Endothelial cell of umbilical vein (primary cell): Measurements from ENCODE around the gene SDF4. TPM values are rescaled to one million over a fixed set of nuclear protein-coding genes. Genes with fewer than 3 reads are reported as not detected.

Experiments used
- BruUV-seq: library from RNA; stranded (reverse); fragments of 400-500 nt; replicated peaks from 2 replicates; lab custom pipeline; 2021; lab: Mats Ljungman, UMichigan
- CTCF ChIA-PET: fragments of 300-600, 350-600 bp; sonication (Branson Sonifier 250); formaldehyde crosslinking; loops from one replicate; lab custom pipeline; 2021; ENCODE audit warnings: antibody characterized with exemption, inconsistent platforms; lab: Charles Lee
- POLR2A ChIA-PET: fragments of 300-600, 350-600 bp; sonication (Branson Sonifier 250); formaldehyde crosslinking; loops from one replicate; lab custom pipeline; 2021; ENCODE audit warnings: antibody characterized with exemption, inconsistent platforms; lab: Charles Lee
- DNase-seq: peaks from one replicate; pipeline ENCODE4 v3.0.0-alpha.2; 2011; ENCODE audit warnings: low read depth, low spot score
- FAIRE-seq: peaks from 2 replicates; lab custom pipeline; 2011; peaks lifted over from hg19 to GRCh38; lab: Jason Lieb, UNC
- H2AFZ ChIP-seq: 2 replicates; pipeline ENCODE4 v1.6.0; 2012; ENCODE audit warnings: low read depth, low read length, control low read depth, inconsistent platforms
- H3K27ac ChIP-seq: 2 replicates; pipeline ENCODE4 v1.5.1; 2011; ENCODE audit warnings: low read depth, mild to moderate bottlenecking, control low read depth, low read length, moderate library complexity; ENCODE audit not compliant: insufficient read depth
- H3K27me3 ChIP-seq, 2 experiments: 2 replicates each; pipeline versions ENCODE4 v1.6.0 to v1.6.1; 2011; ENCODE audit warnings: low read length in 2 of 2, mixed read lengths in 1 of 2; ENCODE audit not compliant: control insufficient read depth in 2 of 2, insufficient read depth in 2 of 2
- H3K36me3 ChIP-seq, 2 experiments: 2 replicates in 1 of 2; 3 replicates in 1 of 2; pipeline ENCODE4 v1.5.1; 2011; ENCODE audit warnings: low read length in 2 of 2, mild to moderate bottlenecking in 1 of 2, moderate library complexity in 1 of 2; ENCODE audit not compliant: control insufficient read depth in 2 of 2, insufficient read depth in 2 of 2; ENCODE audit errors: extremely low read depth in 1 of 2
- H3K4me1 ChIP-seq: 3 replicates; pipeline ENCODE4 v1.5.1; 2011; ENCODE audit warnings: mild to moderate bottlenecking, low read length; ENCODE audit not compliant: control insufficient read depth, insufficient read depth; ENCODE audit errors: extremely low read depth
- H3K4me2 ChIP-seq: 2 replicates; pipeline ENCODE4 v1.6.1; 2011; ENCODE audit warnings: low read length, control low read depth, mixed read lengths; ENCODE audit not compliant: insufficient read depth
- H3K4me3 ChIP-seq, 3 experiments: fragments of 200-600 bp in 1 of 3; sonication (generic), shearing (Covaris generic) in 1 of 3; replicated peaks in 1 of 3; 2 replicates each; pipeline ENCODE4 v1.5.1; 2011 to 2016; ENCODE audit warnings: control low read depth in 3 of 3, low read length in 3 of 3, mild to moderate bottlenecking in 2 of 3, inconsistent platforms in 1 of 3, low read depth in 1 of 3, moderate library complexity in 1 of 3; ENCODE audit not compliant: insufficient read depth in 1 of 3
- H3K79me2 ChIP-seq: 2 replicates; pipeline ENCODE4 v1.6.0; 2012; ENCODE audit warnings: low read length, inconsistent platforms; ENCODE audit not compliant: control insufficient read depth, insufficient read depth
- H3K9ac ChIP-seq: replicated peaks from 2 replicates; pipeline ENCODE3; 2011; ENCODE audit warnings: low read length, control low read depth; ENCODE audit not compliant: insufficient read depth; ENCODE audit errors: extremely low read depth
- H3K9me1 ChIP-seq: replicated peaks from 3 replicates; pipeline ENCODE4 v1.6.0; 2011; ENCODE audit warnings: mild to moderate bottlenecking, low read length; ENCODE audit not compliant: control insufficient read depth, insufficient read depth; ENCODE audit errors: extremely low read depth
- H3K9me3 ChIP-seq: replicated peaks from 2 replicates; pipeline ENCODE4 v1.5.1; 2012; ENCODE audit warnings: low read length, inconsistent platforms; ENCODE audit not compliant: control insufficient read depth, insufficient read depth
- H4K20me1 ChIP-seq: replicated peaks from 2 replicates; pipeline ENCODE3; 2011; ENCODE audit warnings: mild to moderate bottlenecking, low read length; ENCODE audit not compliant: control insufficient read depth, insufficient read depth; ENCODE audit errors: extremely low read depth
- CTCF ChIP-seq, 2 donors: IDR thresholded peaks; 1 replicate in 1 of 2; 2 replicates in 1 of 2; pipeline ENCODE4 v1.5.1; 2011; ENCODE audit warnings: low read length in 2 of 2, mild to moderate bottlenecking in 2 of 2, moderate library complexity in 2 of 2, control low read depth in 1 of 2, inconsistent platforms in 1 of 2, low read depth in 1 of 2; ENCODE audit not compliant: insufficient read depth in 1 of 2; ENCODE audit errors: extremely low read depth in 1 of 2
- EZH2 ChIP-seq: IDR thresholded peaks from 2 replicates; pipeline ENCODE4 v1.6.1; 2012; ENCODE audit warnings: borderline replicate concordance, low read depth, mild to moderate bottlenecking, moderate library complexity, low read length, inconsistent platforms; ENCODE audit not compliant: severe bottlenecking
- FOS ChIP-seq: IDR thresholded peaks from 2 replicates; pipeline ENCODE4 v1.6.1; 2011; ENCODE audit warnings: mild to moderate bottlenecking, low read length, moderate library complexity, borderline replicate concordance; ENCODE audit not compliant: insufficient read depth
- GATA2 ChIP-seq: IDR thresholded peaks from 2 replicates; pipeline ENCODE4 v1.7.0; 2011; ENCODE audit warnings: low read depth, mild to moderate bottlenecking, moderate library complexity, mixed read lengths, low read length; ENCODE audit not compliant: insufficient read length, insufficient read depth
- JUN ChIP-seq: IDR thresholded peaks from 2 replicates; pipeline ENCODE4 v1.6.1; 2011; ENCODE audit warnings: borderline replicate concordance, low read depth; ENCODE audit not compliant: insufficient read length, insufficient read depth
- MAX ChIP-seq: IDR thresholded peaks from 2 replicates; pipeline ENCODE4 v1.6.1; 2011; ENCODE audit not compliant: insufficient read depth, insufficient read length
- MYC ChIP-seq: IDR thresholded peaks from one replicate; pipeline ENCODE4 v1.6.1; 2011; ENCODE audit warnings: mild to moderate bottlenecking, low read depth, low read length
- POLR2A ChIP-seq: IDR thresholded peaks from 2 replicates; pipeline ENCODE4 v1.6.1; 2012; ENCODE audit warnings: low read depth, mild to moderate bottlenecking, control low read depth, low read length
- POLR2AphosphoS5 ChIP-seq: IDR thresholded peaks from 2 replicates; pipeline ENCODE4 v1.6.1; 2012; ENCODE audit warnings: low read depth, mild to moderate bottlenecking, control low read depth, low read length, moderate library complexity; ENCODE audit not compliant: insufficient read depth
- dilution Hi-C: fragments of 300-500 bp; cut with MboI; formaldehyde crosslinking; loops from one replicate; pipeline ENCODE4 v1.15.0; 2019; ENCODE audit warnings: low sequenced_read_pairs; ENCODE audit not compliant: extremely low pct_ligation_motif_present
- intact Hi-C: fragments of 100-400 bp; cut with micrococcal nuclease; formaldehyde crosslinking; loops from one replicate; pipeline ENCODE4 v1.10.0; 2022
- polyA plus RNA-seq, 4 experiments: library from polyadenylated mRNA; depleted of rRNA in 3 of 4; stranded (reverse) in 3 of 4; unstranded in 1 of 4; fragments of >200 nt; gene quantifications; 2 replicates each; pipeline versions ENCODE4 v1.2.1 to v1.2.3, GENCODE V29; 2011 to 2012; ENCODE audit warnings: missing spikeins in 1 of 4
- total RNA-seq: library from RNA; stranded (reverse); gene quantifications from 2 replicates; pipeline ENCODE4 v1.2.3, GENCODE V29; 2021

The SDF4 gene
- total and polyA plus RNA-seq, 2 donors (not counting 3 experiments of a cell fraction or from before 2014, with no cell fraction given): 175 to 185 TPM

GRCh38 chr1:1232796-1233566 lies 1.2 kb upstream of the SDF4 start:
- POLR2A ChIA-PET: no interaction called here
- no peaks in the 10 kb centered on the region for H3K9me3 ChIP-seq
- H3K79me2 ChIP-seq: peaks cover 52% of the 10 kb centered on the region

More at GRCh38 chr1:1232796-1233566, 1.2 kb upstream of the SDF4 start:
- no peaks in the 10 kb centered on the region for H4K20me1 ChIP-seq
- peaks cover 1 to 5% of the 10 kb centered on the region in 2 experiments for H3K36me3 ChIP-seq
- no peaks in the 10 kb centered on the region for H3K27me3 ChIP-seq
- H3K9me1 ChIP-seq: no peaks in the 10 kb centered on the region
- H2AFZ ChIP-seq: no peak overlapping the region
- FAIRE-seq (no peak), DNase-seq (no peak)
- H3K4me1 ChIP-seq: peaks cover 6% of the 10 kb centered on the region
- TF ChIP-seq MYC: no peak
- no peak for TF ChIP-seq GATA2
- no peak for TF ChIP-seq JUN
- TF ChIP-seq POLR2AphosphoS5: no peak
- no peak for TF ChIP-seq CTCF (IDR thresholded peaks at IDR 0.05; ENCODE audit: extremely low read depth in 1 of 2, insufficient read depth in 1 of 2, low read depth in 1 of 2, low read length in 2 of 2)
- TF ChIP-seq MAX: no peak
- TF ChIP-seq EZH2: no peak
- TF ChIP-seq POLR2A: no peak
- no peak for TF ChIP-seq FOS
- CTCF ChIA-PET: no interaction called here
- H3K4me2 ChIP-seq: no peak overlapping the region
- no peak overlapping the region for H3K27ac ChIP-seq
- peak overlapping the region in 1 of 3 experiments; percentile 14 for H3K4me3 ChIP-seq
- no TSS peak for BruUV-seq
- intact Hi-C loops: loop anchor here (2.0 kb wide), 1 partner anchor 28 kb away; no protein-coding TSS in a partner anchor
- H3K9ac ChIP-seq: no peak overlapping the region
- dilution Hi-C loops: no loop called here
